Endothelial cell (in vitro differentiated cells): Measurements from ENCODE around the gene C19orf73. TPM values are rescaled to one million over a fixed set of nuclear protein-coding genes. Genes with fewer than 3 reads are reported as not detected.
A peak's percentile ranks its signal among the peaks of the same experiment; 100 is the strongest.

Experiments used
- DNase-seq: peaks from one replicate; pipeline ENCODE4 v3.0.0; 2021; ENCODE audit warnings: low spot score
- H3K27ac Mint-ChIP-seq: one replicate; pipeline ENCODE4 v1.8.0; 2021; ENCODE audit warnings: mixed read lengths, inconsistent platforms; ENCODE audit not compliant: unreplicated experiment
- H3K27me3 Mint-ChIP-seq: one replicate; pipeline ENCODE4 v1.8.0; 2021; ENCODE audit warnings: mild to moderate bottlenecking, moderate library complexity, mixed read lengths, inconsistent platforms; ENCODE audit not compliant: unreplicated experiment
- H3K36me3 Mint-ChIP-seq: one replicate; pipeline ENCODE4 v1.8.0; 2021; ENCODE audit warnings: mild to moderate bottlenecking, low read depth, mixed read lengths, inconsistent platforms; ENCODE audit not compliant: unreplicated experiment
- H3K4me1 Mint-ChIP-seq: one replicate; pipeline ENCODE4 v1.8.0; 2021; ENCODE audit warnings: mild to moderate bottlenecking, mixed read lengths, inconsistent platforms; ENCODE audit not compliant: unreplicated experiment
- H3K4me3 Mint-ChIP-seq: one replicate; pipeline ENCODE4 v1.8.0; 2021; ENCODE audit warnings: mild to moderate bottlenecking, mixed read lengths, inconsistent platforms; ENCODE audit not compliant: unreplicated experiment
- H3K9me3 Mint-ChIP-seq: one replicate; pipeline ENCODE4 v1.8.0; 2021; ENCODE audit warnings: mixed read lengths, inconsistent platforms; ENCODE audit not compliant: unreplicated experiment
- CTCF ChIP-seq: fragments of 200-600 bp; sonication (generic); IDR thresholded peaks from one replicate; pipeline ENCODE4 v1.5.0; 2021; ENCODE audit warnings: antibody characterized with exemption; ENCODE audit not compliant: unreplicated experiment
- total RNA-seq: library from RNA; stranded (reverse); fragmentation: NEBNext Ultra II Directional; extraction: Animal tissue kit (Norgen Biotek cat#: 25700); gene quantifications from one replicate; pipeline ENCODE4 v1.2.1, GENCODE V29; 2021; ENCODE audit not compliant: unreplicated experiment

C19orf73 gene
- total RNA-seq, 1 donor from 2014 or later = 0.51 TPM

GRCh38 chr19:49098795-49099194 lies 20.1 kb downstream of the C19orf73 start:
- no peak for DNase-seq
- no peak for TF ChIP-seq CTCF
- Mint-ChIP-seq H3K4me3 (peak overlapping the region; percentile 62), H3K27ac (peak overlapping the region; percentile 42), H3K9me3 (no peaks in the 10 kb centered on the region), H3K36me3 (peaks cover 39% of the 10 kb centered on the region), H3K27me3 (peaks cover 3% of the 10 kb centered on the region), H3K4me1 (peaks cover 6% of the 10 kb centered on the region)

- Mint-ChIP-seq H3K4me3 (no peak overlapping the region), H3K36me3 (peaks cover 39% of the 10 kb centered on the region)
These were observed 21.3 kb downstream of the C19orf73 start for GRCh38 chr19:49097453-49098288.

GRCh38 chr19:49094505-49095482 lies 24.1 kb downstream of the C19orf73 start:
- Mint-ChIP-seq H3K27ac (no peak overlapping the region), H3K4me1 (peaks cover 9% of the 10 kb centered on the region), H3K9me3 (no peaks in the 10 kb centered on the region), H3K36me3 (peaks cover 43% of the 10 kb centered on the region), H3K27me3 (peaks cover 9% of the 10 kb centered on the region), H3K4me3 (no peak overlapping the region)
- DNase-seq = no peak
- TF ChIP-seq CTCF = no peak

More at GRCh38 chr19:49097453-49098288, 21.3 kb downstream of the C19orf73 start:
- H3K27me3 Mint-ChIP-seq = peaks cover 3% of the 10 kb centered on the region
- H3K27ac Mint-ChIP-seq = peak overlapping the region; percentile 72
- DNase-seq = peak; percentile 84
- peaks cover 6% of the 10 kb centered on the region for H3K4me1 Mint-ChIP-seq
- no peaks in the 10 kb centered on the region for H3K9me3 Mint-ChIP-seq
- peak; percentile 98 for TF ChIP-seq CTCF

- DNase-seq = no peak
- TF ChIP-seq CTCF = no peak
- peaks cover 9% of the 10 kb centered on the region for H3K27me3 Mint-ChIP-seq
- H3K27ac Mint-ChIP-seq = no peak overlapping the region
- H3K9me3 Mint-ChIP-seq = no peaks in the 10 kb centered on the region
- H3K36me3 Mint-ChIP-seq = peaks cover 35% of the 10 kb centered on the region
- no peak overlapping the region for H3K4me3 Mint-ChIP-seq
- peaks cover 12% of the 10 kb centered on the region for H3K4me1 Mint-ChIP-seq
These were observed 26.3 kb downstream of the C19orf73 start for GRCh38 chr19:49092686-49093085.
